WTC11 (cell line): ENCODE measurements around the gene BEND5.

ENCODE experiments used
- ATF2 ChIP-seq: sonication (generic); formaldehyde crosslinking; IDR thresholded peaks from 2 replicates; pipeline ENCODE4 v1.8.1; 2022; ENCODE audit warnings: low read depth, missing genetic modification reagents, borderline replicate concordance
- GABPB1 ChIP-seq: sonication (generic); formaldehyde crosslinking; IDR thresholded peaks from 2 replicates; pipeline ENCODE4 v1.8.1; 2023; ENCODE audit warnings: mild to moderate bottlenecking, missing genetic modification reagents
- JUN ChIP-seq: sonication (generic); formaldehyde crosslinking; IDR thresholded peaks from 2 replicates; pipeline ENCODE4 v1.8.0; 2023; ENCODE audit warnings: mild to moderate bottlenecking, missing genetic modification reagents
- MXD4 ChIP-seq: fragments of 250-450 bp; sonication (Bioruptor Pico); IDR thresholded peaks from 2 replicates; pipeline ENCODE4 v1.8.0; 2021; ENCODE audit warnings: mild to moderate bottlenecking, moderate library complexity, borderline replicate concordance
- TEAD1 ChIP-seq: sonication (generic); formaldehyde crosslinking; IDR thresholded peaks from 2 replicates; pipeline ENCODE4 v1.8.0; 2022; ENCODE audit warnings: mild to moderate bottlenecking, missing genetic modification reagents
- TEAD4 ChIP-seq: sonication (generic); formaldehyde crosslinking; IDR thresholded peaks from 2 replicates; pipeline ENCODE4 v1.8.0; 2022; ENCODE audit warnings: mild to moderate bottlenecking, missing genetic modification reagents
- TF ChIP-seq, protein P1 (sequence below): fragments of 200-600 bp; IDR thresholded peaks from 2 replicates; pipeline ENCODE4 v1.8.0; 2022; ENCODE audit warnings: antibody characterized with exemption

GRCh38 chr1:48741380-48741779 is 35.3 kb downstream of the BEND5 start:
- TF ChIP-seq JUN (CRISPR knock-in tag) (no peak), MXD4 (CRISPR knock-in tag) (no peak), ATF2 (no peak), TEAD4 (CRISPR knock-in tag) (no peak), TEAD1 (CRISPR knock-in tag) (no peak), GABPB1 (CRISPR knock-in tag) (no peak)
- TF ChIP-seq, protein P1, sequence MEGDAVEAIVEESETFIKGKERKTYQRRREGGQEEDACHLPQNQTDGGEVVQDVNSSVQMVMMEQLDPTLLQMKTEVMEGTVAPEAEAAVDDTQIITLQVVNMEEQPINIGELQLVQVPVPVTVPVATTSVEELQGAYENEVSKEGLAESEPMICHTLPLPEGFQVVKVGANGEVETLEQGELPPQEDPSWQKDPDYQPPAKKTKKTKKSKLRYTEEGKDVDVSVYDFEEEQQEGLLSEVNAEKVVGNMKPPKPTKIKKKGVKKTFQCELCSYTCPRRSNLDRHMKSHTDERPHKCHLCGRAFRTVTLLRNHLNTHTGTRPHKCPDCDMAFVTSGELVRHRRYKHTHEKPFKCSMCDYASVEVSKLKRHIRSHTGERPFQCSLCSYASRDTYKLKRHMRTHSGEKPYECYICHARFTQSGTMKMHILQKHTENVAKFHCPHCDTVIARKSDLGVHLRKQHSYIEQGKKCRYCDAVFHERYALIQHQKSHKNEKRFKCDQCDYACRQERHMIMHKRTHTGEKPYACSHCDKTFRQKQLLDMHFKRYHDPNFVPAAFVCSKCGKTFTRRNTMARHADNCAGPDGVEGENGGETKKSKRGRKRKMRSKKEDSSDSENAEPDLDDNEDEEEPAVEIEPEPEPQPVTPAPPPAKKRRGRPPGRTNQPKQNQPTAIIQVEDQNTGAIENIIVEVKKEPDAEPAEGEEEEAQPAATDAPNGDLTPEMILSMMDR: no peak
